ENCODE measurements around the gene MRC1. TPM values are rescaled to one million over a fixed set of nuclear protein-coding genes. Genes with fewer than 3 reads are reported as not detected.

Gene MRC1
- total and polyA plus RNA-seq, 2 donors (not counting 3 experiments of a cell fraction or from before 2014, with no cell fraction given) = 0.03 to 0.13 TPM

DNA sequence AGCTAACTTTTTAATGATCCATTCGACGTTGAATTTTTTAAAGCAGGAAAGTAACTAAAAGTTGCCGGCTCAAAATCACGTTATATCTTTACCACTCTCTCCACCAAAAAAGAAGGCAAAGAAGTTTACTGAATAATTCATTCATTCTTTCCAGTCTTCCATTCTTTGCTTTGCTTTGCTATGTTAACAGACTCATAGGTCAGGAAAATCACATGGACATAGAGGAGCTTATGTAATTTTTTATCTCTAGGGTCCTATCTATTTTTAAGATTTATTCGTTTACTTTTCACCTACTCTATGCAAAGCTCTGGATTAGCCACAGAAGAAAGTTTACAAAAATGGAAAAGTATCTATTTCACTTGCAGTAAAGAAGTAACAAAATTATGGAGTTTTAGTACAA is 52.6 kb downstream of the MRC1 start:
- no peak overlapping the region for H3K4me3 ChIP-seq (replicated peaks in 1 of 3; ENCODE audit: insufficient read depth in 1 of 3, low read depth in 1 of 3, low read length in 3 of 3)
- H3K79me2 ChIP-seq (ENCODE audit: control insufficient read depth, insufficient read depth, low read length) = no peaks in the 10 kb centered on the region
- ChIA-PET POLR2A (no interaction called here), CTCF (no interaction called here)
- intact Hi-C loops (cut with micrococcal nuclease) (no loop called here), dilution Hi-C loops (cut with MboI; ENCODE audit: extremely low pct_ligation_motif_present, low sequenced_read_pairs) (no loop called here)
- FAIRE-seq (no peak), DNase-seq (ENCODE audit: low read depth, low spot score) (no peak)
- BruUV-seq (replicated peaks) = no TSS peak
- H3K4me1 ChIP-seq (ENCODE audit: control insufficient read depth, extremely low read depth, insufficient read depth, low read length) = no peaks in the 10 kb centered on the region
- TF ChIP-seq, protein P1, sequence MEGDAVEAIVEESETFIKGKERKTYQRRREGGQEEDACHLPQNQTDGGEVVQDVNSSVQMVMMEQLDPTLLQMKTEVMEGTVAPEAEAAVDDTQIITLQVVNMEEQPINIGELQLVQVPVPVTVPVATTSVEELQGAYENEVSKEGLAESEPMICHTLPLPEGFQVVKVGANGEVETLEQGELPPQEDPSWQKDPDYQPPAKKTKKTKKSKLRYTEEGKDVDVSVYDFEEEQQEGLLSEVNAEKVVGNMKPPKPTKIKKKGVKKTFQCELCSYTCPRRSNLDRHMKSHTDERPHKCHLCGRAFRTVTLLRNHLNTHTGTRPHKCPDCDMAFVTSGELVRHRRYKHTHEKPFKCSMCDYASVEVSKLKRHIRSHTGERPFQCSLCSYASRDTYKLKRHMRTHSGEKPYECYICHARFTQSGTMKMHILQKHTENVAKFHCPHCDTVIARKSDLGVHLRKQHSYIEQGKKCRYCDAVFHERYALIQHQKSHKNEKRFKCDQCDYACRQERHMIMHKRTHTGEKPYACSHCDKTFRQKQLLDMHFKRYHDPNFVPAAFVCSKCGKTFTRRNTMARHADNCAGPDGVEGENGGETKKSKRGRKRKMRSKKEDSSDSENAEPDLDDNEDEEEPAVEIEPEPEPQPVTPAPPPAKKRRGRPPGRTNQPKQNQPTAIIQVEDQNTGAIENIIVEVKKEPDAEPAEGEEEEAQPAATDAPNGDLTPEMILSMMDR (IDR thresholded peaks at IDR 0.05; ENCODE audit: extremely low read depth in 1 of 2, insufficient read depth in 1 of 2, low read depth in 1 of 2, low read length in 2 of 2) = no peak
- TF ChIP-seq FOS (IDR thresholded peaks at IDR 0.05; ENCODE audit: borderline replicate concordance, insufficient read depth, low read length) (no peak), EZH2 (IDR thresholded peaks at IDR 0.05; ENCODE audit: borderline replicate concordance, low read depth, low read length, severe bottlenecking) (no peak), POLR2A (IDR thresholded peaks at IDR 0.05; ENCODE audit: low read depth, low read length) (no peak), GATA2 (IDR thresholded peaks at IDR 0.05; ENCODE audit: insufficient read depth, insufficient read length, low read depth, low read length) (no peak), POLR2AphosphoS5 (IDR thresholded peaks at IDR 0.05; ENCODE audit: insufficient read depth, low read depth, low read length) (no peak), JUN (IDR thresholded peaks at IDR 0.05; ENCODE audit: borderline replicate concordance, insufficient read depth, insufficient read length, low read depth) (no peak), MYC (IDR thresholded peaks at IDR 0.05; ENCODE audit: low read depth, low read length) (no peak)
- TF ChIP-seq, protein P2, sequence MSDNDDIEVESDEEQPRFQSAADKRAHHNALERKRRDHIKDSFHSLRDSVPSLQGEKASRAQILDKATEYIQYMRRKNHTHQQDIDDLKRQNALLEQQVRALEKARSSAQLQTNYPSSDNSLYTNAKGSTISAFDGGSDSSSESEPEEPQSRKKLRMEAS (IDR thresholded peaks at IDR 0.05; ENCODE audit: insufficient read depth, insufficient read length) = no peak
- H3K4me2 ChIP-seq (ENCODE audit: insufficient read depth, low read length) = no peak overlapping the region
- no peaks in the 10 kb centered on the region for H3K9me3 ChIP-seq (replicated peaks; ENCODE audit: control insufficient read depth, insufficient read depth, low read length)
- H3K27me3 ChIP-seq (ENCODE audit: control insufficient read depth in 2 of 2, insufficient read depth in 2 of 2, low read length in 2 of 2) = peaks cover 0 to 10% of the 10 kb centered on the region in 2 experiments
- H3K27ac ChIP-seq (ENCODE audit: insufficient read depth, low read depth, low read length) = no peak overlapping the region
- H2AFZ ChIP-seq (ENCODE audit: low read depth, low read length) = no peak overlapping the region
- no peaks in the 10 kb centered on the region for H4K20me1 ChIP-seq (replicated peaks; ENCODE audit: control insufficient read depth, extremely low read depth, insufficient read depth, low read length)
- no peak overlapping the region for H3K9ac ChIP-seq (replicated peaks; ENCODE audit: extremely low read depth, insufficient read depth, low read length)
- H3K9me1 ChIP-seq (replicated peaks; ENCODE audit: control insufficient read depth, extremely low read depth, insufficient read depth, low read length) = no peaks in the 10 kb centered on the region
- no peaks in the 10 kb centered on the region for H3K36me3 ChIP-seq (ENCODE audit: control insufficient read depth in 2 of 2, extremely low read depth in 1 of 2, insufficient read depth in 2 of 2, low read length in 2 of 2)
